ENCODE measurements around the gene CSTPP1. TPM values are rescaled to one million over a fixed set of nuclear protein-coding genes. Genes with fewer than 3 reads are reported as not detected.

The CSTPP1 gene
- total and polyA plus RNA-seq, 2 donors (not counting 3 experiments of a cell fraction or from before 2014, with no cell fraction given) = 25.9 to 38.2 TPM

DNA sequence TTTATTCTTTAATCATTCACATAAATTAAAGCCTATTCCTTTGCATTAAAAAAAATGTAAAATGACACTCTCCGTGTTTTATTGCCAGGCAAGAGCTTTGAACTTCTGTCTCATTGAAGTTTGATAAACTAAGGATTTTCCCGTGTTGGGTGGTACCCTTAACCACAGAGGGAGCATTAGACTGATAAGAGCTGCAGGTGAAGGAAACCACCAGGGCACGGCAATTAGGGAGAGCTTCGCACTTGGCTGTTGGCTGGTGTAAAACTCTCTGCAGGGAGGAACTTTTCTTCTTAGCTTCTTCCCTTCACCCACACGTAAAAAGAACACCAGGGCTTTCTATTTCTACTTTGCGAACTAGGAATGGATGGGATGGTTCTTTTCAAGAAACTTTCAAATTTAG, 47.0 kb downstream of the CSTPP1 start:
- H3K4me2 ChIP-seq (ENCODE audit: insufficient read depth, low read length) = no peak overlapping the region
- dilution Hi-C loops (cut with MboI; ENCODE audit: extremely low pct_ligation_motif_present, low sequenced_read_pairs) (no loop called here), intact Hi-C loops (cut with micrococcal nuclease) (no loop called here)
- no peak for DNase-seq (ENCODE audit: low read depth, low spot score)
- no peak overlapping the region for H3K9ac ChIP-seq (replicated peaks; ENCODE audit: extremely low read depth, insufficient read depth, low read length)
- H3K4me1 ChIP-seq (ENCODE audit: control insufficient read depth, extremely low read depth, insufficient read depth, low read length) = no peaks in the 10 kb centered on the region
- no peak overlapping the region for H2AFZ ChIP-seq (ENCODE audit: low read depth, low read length)
- H3K9me3 ChIP-seq (replicated peaks; ENCODE audit: control insufficient read depth, insufficient read depth, low read length) = no peaks in the 10 kb centered on the region
- no peaks in the 10 kb centered on the region for H3K79me2 ChIP-seq (ENCODE audit: control insufficient read depth, insufficient read depth, low read length)
- no peaks in the 10 kb centered on the region for H4K20me1 ChIP-seq (replicated peaks; ENCODE audit: control insufficient read depth, extremely low read depth, insufficient read depth, low read length)
- H3K9me1 ChIP-seq (replicated peaks; ENCODE audit: control insufficient read depth, extremely low read depth, insufficient read depth, low read length) = peaks cover 2% of the 10 kb centered on the region
- H3K36me3 ChIP-seq (ENCODE audit: control insufficient read depth in 2 of 2, extremely low read depth in 1 of 2, insufficient read depth in 2 of 2, low read length in 2 of 2) = no peaks in the 10 kb centered on the region
- H3K27me3 ChIP-seq (ENCODE audit: control insufficient read depth in 2 of 2, insufficient read depth in 2 of 2, low read length in 2 of 2) = no peaks in the 10 kb centered on the region
- CTCF ChIA-PET = interaction anchor here (1.0 kb wide), 1 partner anchor 16 kb away, joined by 4 read pairs; no protein-coding TSS in a partner anchor
- no peak overlapping the region for H3K27ac ChIP-seq (ENCODE audit: insufficient read depth, low read depth, low read length)
- no peak overlapping the region for H3K4me3 ChIP-seq (replicated peaks in 1 of 3; ENCODE audit: insufficient read depth in 1 of 3, low read depth in 1 of 3, low read length in 3 of 3)
- FAIRE-seq = no peak
- TF ChIP-seq, protein P1, sequence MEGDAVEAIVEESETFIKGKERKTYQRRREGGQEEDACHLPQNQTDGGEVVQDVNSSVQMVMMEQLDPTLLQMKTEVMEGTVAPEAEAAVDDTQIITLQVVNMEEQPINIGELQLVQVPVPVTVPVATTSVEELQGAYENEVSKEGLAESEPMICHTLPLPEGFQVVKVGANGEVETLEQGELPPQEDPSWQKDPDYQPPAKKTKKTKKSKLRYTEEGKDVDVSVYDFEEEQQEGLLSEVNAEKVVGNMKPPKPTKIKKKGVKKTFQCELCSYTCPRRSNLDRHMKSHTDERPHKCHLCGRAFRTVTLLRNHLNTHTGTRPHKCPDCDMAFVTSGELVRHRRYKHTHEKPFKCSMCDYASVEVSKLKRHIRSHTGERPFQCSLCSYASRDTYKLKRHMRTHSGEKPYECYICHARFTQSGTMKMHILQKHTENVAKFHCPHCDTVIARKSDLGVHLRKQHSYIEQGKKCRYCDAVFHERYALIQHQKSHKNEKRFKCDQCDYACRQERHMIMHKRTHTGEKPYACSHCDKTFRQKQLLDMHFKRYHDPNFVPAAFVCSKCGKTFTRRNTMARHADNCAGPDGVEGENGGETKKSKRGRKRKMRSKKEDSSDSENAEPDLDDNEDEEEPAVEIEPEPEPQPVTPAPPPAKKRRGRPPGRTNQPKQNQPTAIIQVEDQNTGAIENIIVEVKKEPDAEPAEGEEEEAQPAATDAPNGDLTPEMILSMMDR (IDR thresholded peaks at IDR 0.05; ENCODE audit: extremely low read depth in 1 of 2, insufficient read depth in 1 of 2, low read depth in 1 of 2, low read length in 2 of 2) = no peak
- TF ChIP-seq FOS (IDR thresholded peaks at IDR 0.05; ENCODE audit: borderline replicate concordance, insufficient read depth, low read length) (no peak), GATA2 (IDR thresholded peaks at IDR 0.05; ENCODE audit: insufficient read depth, insufficient read length, low read depth, low read length) (no peak), JUN (IDR thresholded peaks at IDR 0.05; ENCODE audit: borderline replicate concordance, insufficient read depth, insufficient read length, low read depth) (no peak)
- POLR2A ChIA-PET = no interaction called here
- no TSS peak for BruUV-seq (replicated peaks)

- Histone ChIP-seq H3K4me1 (ENCODE audit: control insufficient read depth, extremely low read depth, insufficient read depth, low read length) (no peaks in the 10 kb centered on the region), H3K27ac (ENCODE audit: insufficient read depth, low read depth, low read length) (no peak overlapping the region), H3K9me1 (replicated peaks; ENCODE audit: control insufficient read depth, extremely low read depth, insufficient read depth, low read length) (peaks cover 2% of the 10 kb centered on the region), H3K79me2 (ENCODE audit: control insufficient read depth, insufficient read depth, low read length) (no peaks in the 10 kb centered on the region), H4K20me1 (replicated peaks; ENCODE audit: control insufficient read depth, extremely low read depth, insufficient read depth, low read length) (no peaks in the 10 kb centered on the region), H3K4me2 (ENCODE audit: insufficient read depth, low read length) (no peak overlapping the region), H3K9ac (replicated peaks; ENCODE audit: extremely low read depth, insufficient read depth, low read length) (no peak overlapping the region), H3K36me3 (ENCODE audit: control insufficient read depth in 2 of 2, extremely low read depth in 1 of 2, insufficient read depth in 2 of 2, low read length in 2 of 2) (no peaks in the 10 kb centered on the region), H2AFZ (ENCODE audit: low read depth, low read length) (no peak overlapping the region), H3K27me3 (ENCODE audit: control insufficient read depth in 2 of 2, insufficient read depth in 2 of 2, low read length in 2 of 2) (no peaks in the 10 kb centered on the region), H3K9me3 (replicated peaks; ENCODE audit: control insufficient read depth, insufficient read depth, low read length) (no peaks in the 10 kb centered on the region), H3K4me3 (replicated peaks in 1 of 3; ENCODE audit: insufficient read depth in 1 of 3, low read depth in 1 of 3, low read length in 3 of 3) (no peak overlapping the region)
- no peak for DNase-seq (ENCODE audit: low read depth, low spot score)
- ChIA-PET CTCF (interaction anchor here (0.9 to 1.3 kb wide), 4 partner anchors 9 to 78 kb away, joined by 3 read pairs; no protein-coding TSS in a partner anchor), POLR2A (no interaction called here)
- no TSS peak for BruUV-seq (replicated peaks)
- dilution Hi-C loops (cut with MboI; ENCODE audit: extremely low pct_ligation_motif_present, low sequenced_read_pairs) (no loop called here), intact Hi-C loops (cut with micrococcal nuclease) (no loop called here)
- TF ChIP-seq FOS (IDR thresholded peaks at IDR 0.05; ENCODE audit: borderline replicate concordance, insufficient read depth, low read length) (no peak), POLR2A (IDR thresholded peaks at IDR 0.05; ENCODE audit: low read depth, low read length) (no peak), MYC (IDR thresholded peaks at IDR 0.05; ENCODE audit: low read depth, low read length) (no peak), POLR2AphosphoS5 (IDR thresholded peaks at IDR 0.05; ENCODE audit: insufficient read depth, low read depth, low read length) (no peak), JUN (IDR thresholded peaks at IDR 0.05; ENCODE audit: borderline replicate concordance, insufficient read depth, insufficient read length, low read depth) (no peak)
- TF ChIP-seq, protein P1 (IDR thresholded peaks at IDR 0.05; ENCODE audit: extremely low read depth in 1 of 2, insufficient read depth in 1 of 2, low read depth in 1 of 2, low read length in 2 of 2) = no peak
- TF ChIP-seq, protein P2, sequence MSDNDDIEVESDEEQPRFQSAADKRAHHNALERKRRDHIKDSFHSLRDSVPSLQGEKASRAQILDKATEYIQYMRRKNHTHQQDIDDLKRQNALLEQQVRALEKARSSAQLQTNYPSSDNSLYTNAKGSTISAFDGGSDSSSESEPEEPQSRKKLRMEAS (IDR thresholded peaks at IDR 0.05; ENCODE audit: insufficient read depth, insufficient read length) = no peak
- no peak for FAIRE-seq
Observed at GRCh38 chr11:46984548-46984947, 48.0 kb downstream of the CSTPP1 start.

All from endothelial cell of umbilical vein (primary cell).